Osteoblast (primary cell): ENCODE data around the gene CARD19. TPM values are rescaled to one million over a fixed set of nuclear protein-coding genes. Genes with fewer than 3 reads are reported as not detected.

Experiments used
- DNase-seq: peaks from one replicate; pipeline ENCODE4 v3.0.0; 2011; ENCODE audit warnings: low spot score, mixed read lengths; ENCODE audit not compliant: insufficient read length; ENCODE audit errors: missing footprints
- H2AFZ ChIP-seq: 2 replicates; pipeline ENCODE4 v1.6.0; 2011; ENCODE audit warnings: mild to moderate bottlenecking, low read length
- H3K27ac ChIP-seq: 2 replicates; pipeline ENCODE4 v1.5.1; 2011; ENCODE audit warnings: mild to moderate bottlenecking, low read depth, low read length, moderate library complexity
- H3K27me3 ChIP-seq: 2 replicates; pipeline ENCODE4 v1.6.0; 2012; ENCODE audit warnings: mild to moderate bottlenecking, control low read depth, inconsistent platforms, low read length, moderate library complexity; ENCODE audit not compliant: insufficient read depth
- H3K36me3 ChIP-seq: 2 replicates; pipeline ENCODE4 v1.5.1; 2011; ENCODE audit warnings: mild to moderate bottlenecking, low read length, control low read depth, moderate library complexity; ENCODE audit not compliant: insufficient read depth
- H3K4me1 ChIP-seq: 2 replicates; pipeline ENCODE4 v1.5.1; 2011; ENCODE audit warnings: mild to moderate bottlenecking, low read length, control low read depth, moderate library complexity; ENCODE audit not compliant: insufficient read depth
- H3K4me2 ChIP-seq: 2 replicates; pipeline ENCODE4 v1.6.0; 2011; ENCODE audit warnings: mild to moderate bottlenecking, low read length; ENCODE audit not compliant: insufficient read depth
- H3K4me3 ChIP-seq: fragments of 200-600 bp; sonication (generic); 3 replicates; pipeline ENCODE4 v1.5.1; 2012; ENCODE audit warnings: mild to moderate bottlenecking, low read length, inconsistent platforms; ENCODE audit not compliant: insufficient read depth
- H3K79me2 ChIP-seq: 2 replicates; pipeline ENCODE4 v1.6.0; 2012; ENCODE audit warnings: mild to moderate bottlenecking, low read length, control low read depth, inconsistent platforms; ENCODE audit not compliant: insufficient read depth
- H3K9me3 ChIP-seq: 2 replicates; pipeline ENCODE4 v1.5.1; 2011; ENCODE audit warnings: low read depth, low read length, control low read depth
- H4K20me1 ChIP-seq: 2 replicates; pipeline ENCODE4 v1.6.0; 2012; ENCODE audit warnings: mild to moderate bottlenecking, low read length, control low read depth; ENCODE audit not compliant: insufficient read depth
- CTCF ChIP-seq: IDR thresholded peaks from 2 replicates; pipeline ENCODE4 v1.5.1; 2011; ENCODE audit warnings: mild to moderate bottlenecking, low read depth, low read length, moderate library complexity; ENCODE audit errors: extremely low read depth
- total RNA-seq: library from RNA; depleted of rRNA; stranded (reverse); fragments of >200 nt; gene quantifications from 2 replicates; pipeline ENCODE4 v1.2.3, GENCODE V29; 2012

The CARD19 gene
- total RNA-seq, 1 donor = 38.4 TPM

GRCh38 chr9:93087971-93088655, 7.9 kb upstream of the CARD19 start:
- no peaks in the 10 kb centered on the region for H3K36me3 ChIP-seq
- H3K27ac ChIP-seq = no peak overlapping the region
- no peak overlapping the region for H3K4me3 ChIP-seq
- peaks cover 11% of the 10 kb centered on the region for H3K9me3 ChIP-seq
- no peak for DNase-seq
- no peak for TF ChIP-seq CTCF
- no peak overlapping the region for H3K4me2 ChIP-seq
- H4K20me1 ChIP-seq = no peaks in the 10 kb centered on the region
- H3K79me2 ChIP-seq = no peaks in the 10 kb centered on the region
- no peak overlapping the region for H2AFZ ChIP-seq
- H3K4me1 ChIP-seq = peaks cover 8% of the 10 kb centered on the region
- H3K27me3 ChIP-seq = no peaks in the 10 kb centered on the region

- no peak overlapping the region for H3K4me2 ChIP-seq
- no peaks in the 10 kb centered on the region for H4K20me1 ChIP-seq
- no peaks in the 10 kb centered on the region for H3K36me3 ChIP-seq
- H3K79me2 ChIP-seq = no peaks in the 10 kb centered on the region
- H2AFZ ChIP-seq = no peak overlapping the region
- H3K4me1 ChIP-seq = peaks cover 8% of the 10 kb centered on the region
- TF ChIP-seq CTCF = no peak
- DNase-seq = no peak
- H3K27ac ChIP-seq = no peak overlapping the region
- H3K9me3 ChIP-seq = peaks cover 11% of the 10 kb centered on the region
- no peaks in the 10 kb centered on the region for H3K27me3 ChIP-seq
- no peak overlapping the region for H3K4me3 ChIP-seq
Observed at GRCh38 chr9:93088656-93089015, 7.4 kb upstream of the CARD19 start.

- Histone ChIP-seq H4K20me1 (no peaks in the 10 kb centered on the region), H3K27me3 (no peaks in the 10 kb centered on the region), H3K79me2 (no peaks in the 10 kb centered on the region), H2AFZ (no peak overlapping the region), H3K36me3 (no peaks in the 10 kb centered on the region), H3K4me1 (peaks cover 8% of the 10 kb centered on the region), H3K4me3 (no peak overlapping the region), H3K9me3 (peaks cover 11% of the 10 kb centered on the region), H3K4me2 (no peak overlapping the region), H3K27ac (no peak overlapping the region)
- DNase-seq = no peak
- no peak for TF ChIP-seq CTCF
Observed at GRCh38 chr9:93089024-93089423, 7.0 kb upstream of the CARD19 start.

- Histone ChIP-seq H4K20me1 (no peaks in the 10 kb centered on the region), H3K27me3 (no peaks in the 10 kb centered on the region), H3K4me1 (peaks cover 8% of the 10 kb centered on the region), H2AFZ (no peak overlapping the region), H3K79me2 (no peaks in the 10 kb centered on the region), H3K27ac (no peak overlapping the region), H3K4me2 (no peak overlapping the region), H3K4me3 (no peak overlapping the region), H3K9me3 (peaks cover 11% of the 10 kb centered on the region), H3K36me3 (no peaks in the 10 kb centered on the region)
- DNase-seq = no peak
- no peak for TF ChIP-seq CTCF
Observed at GRCh38 chr9:93089481-93089991, 6.5 kb upstream of the CARD19 start.
